ENCODE measurements around the gene KCNV2. TPM values are rescaled to one million over a fixed set of nuclear protein-coding genes. Genes with fewer than 3 reads are reported as not detected.

The KCNV2 gene
- total RNA-seq, 2 donors from 2014 or later, result not detected

DNA sequence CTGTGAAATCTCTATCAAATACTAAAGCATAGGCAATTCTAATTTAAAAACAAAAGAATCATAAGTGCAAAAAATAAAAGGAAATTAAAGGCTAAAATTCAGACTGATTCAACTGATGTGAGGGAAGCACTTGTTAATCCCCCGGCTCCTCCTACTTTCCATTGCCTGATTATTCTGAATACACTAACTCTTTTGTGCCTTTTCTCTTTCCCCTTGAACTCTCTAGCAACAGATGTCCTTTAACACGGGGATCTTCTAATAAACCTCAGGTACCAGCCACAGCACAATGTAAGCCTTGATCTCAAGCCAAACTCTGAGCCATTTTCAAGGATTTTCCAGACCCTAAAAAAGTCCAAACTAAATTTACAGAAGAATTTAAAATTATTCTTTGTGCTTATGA is 61.5 kb downstream of the KCNV2 start:
- Mint-ChIP-seq H3K36me3 (ENCODE audit: low read depth) (peaks cover 23% of the 10 kb centered on the region), H3K27me3 (no peaks in the 10 kb centered on the region), H3K27ac (no peak overlapping the region), H3K4me3 (no peak overlapping the region), H3K4me1 (no peaks in the 10 kb centered on the region)
- no peaks in the 10 kb centered on the region for H3K9me3 ChIP-seq (ENCODE audit: control insufficient read depth, low read length, poor library complexity, severe bottlenecking)
- DNase-seq (no peak), ATAC-seq (no peak)

Other genes starting within 250 kb of the KCNV2 start
- gene VLDLR, start 95.7 kb upstream of the KCNV2 start, total RNA-seq, result under 1 TPM; 0.15 to 0.57 TPM
- gene PUM3, start 126.6 kb downstream of the KCNV2 start, total RNA-seq, result 10 to 100 TPM; 29.9 to 31.4 TPM

All from T-helper 17 cell (primary cell).